Ishikawa (cell line): Measurements from ENCODE around the gene MVB12A.

Experiments used
- CEBPB ChIP-seq: IDR thresholded peaks from 2 replicates; pipeline ENCODE4 v1.6.1; 2012
- CREB1 ChIP-seq: IDR thresholded peaks from 2 replicates; pipeline ENCODE4 v1.6.1; 2012; ENCODE audit warnings: low read depth
- EGR1 ChIP-seq: IDR thresholded peaks from 2 replicates; pipeline ENCODE4 v1.6.1; 2012
- EP300 ChIP-seq: IDR thresholded peaks from 2 replicates; pipeline ENCODE4 v1.6.1; 2012; ENCODE audit warnings: borderline replicate concordance
- FOXM1 ChIP-seq: IDR thresholded peaks from 2 replicates; pipeline ENCODE4 v1.6.1; 2012; ENCODE audit warnings: low read depth, borderline replicate concordance
- NFIC ChIP-seq: IDR thresholded peaks from 2 replicates; pipeline ENCODE4 v1.6.1; 2012
- RAD21 ChIP-seq: IDR thresholded peaks from 2 replicates; pipeline ENCODE4 v1.6.1; 2012; ENCODE audit warnings: low read depth
- TAF1 ChIP-seq: IDR thresholded peaks from 2 replicates; pipeline ENCODE4 v1.6.1; 2012; ENCODE audit warnings: low read depth, mild to moderate bottlenecking
- TCF12 ChIP-seq: IDR thresholded peaks from 2 replicates; pipeline ENCODE4 v1.6.1; 2012; ENCODE audit warnings: low read depth
- TEAD4 ChIP-seq: IDR thresholded peaks from 2 replicates; pipeline ENCODE4 v1.6.1; 2012
- YY1 ChIP-seq: IDR thresholded peaks from 2 replicates; pipeline ENCODE4 v1.6.1; 2012; ENCODE audit warnings: low read depth
- ZBTB7A ChIP-seq: IDR thresholded peaks from 2 replicates; pipeline ENCODE4 v1.6.1; 2012; ENCODE audit warnings: low read depth
- TF ChIP-seq, protein P1 (sequence below): IDR thresholded peaks from 2 replicates; pipeline ENCODE4 v1.6.1; 2012; ENCODE audit warnings: low read depth, mild to moderate bottlenecking
- TF ChIP-seq, protein P2 (sequence below): IDR thresholded peaks from 2 replicates; pipeline ENCODE4 v1.6.1; 2012
- TF ChIP-seq, protein P3 (sequence below): IDR thresholded peaks from 2 replicates; pipeline ENCODE4 v1.6.1; 2012

Gene MVB12A

DNA sequence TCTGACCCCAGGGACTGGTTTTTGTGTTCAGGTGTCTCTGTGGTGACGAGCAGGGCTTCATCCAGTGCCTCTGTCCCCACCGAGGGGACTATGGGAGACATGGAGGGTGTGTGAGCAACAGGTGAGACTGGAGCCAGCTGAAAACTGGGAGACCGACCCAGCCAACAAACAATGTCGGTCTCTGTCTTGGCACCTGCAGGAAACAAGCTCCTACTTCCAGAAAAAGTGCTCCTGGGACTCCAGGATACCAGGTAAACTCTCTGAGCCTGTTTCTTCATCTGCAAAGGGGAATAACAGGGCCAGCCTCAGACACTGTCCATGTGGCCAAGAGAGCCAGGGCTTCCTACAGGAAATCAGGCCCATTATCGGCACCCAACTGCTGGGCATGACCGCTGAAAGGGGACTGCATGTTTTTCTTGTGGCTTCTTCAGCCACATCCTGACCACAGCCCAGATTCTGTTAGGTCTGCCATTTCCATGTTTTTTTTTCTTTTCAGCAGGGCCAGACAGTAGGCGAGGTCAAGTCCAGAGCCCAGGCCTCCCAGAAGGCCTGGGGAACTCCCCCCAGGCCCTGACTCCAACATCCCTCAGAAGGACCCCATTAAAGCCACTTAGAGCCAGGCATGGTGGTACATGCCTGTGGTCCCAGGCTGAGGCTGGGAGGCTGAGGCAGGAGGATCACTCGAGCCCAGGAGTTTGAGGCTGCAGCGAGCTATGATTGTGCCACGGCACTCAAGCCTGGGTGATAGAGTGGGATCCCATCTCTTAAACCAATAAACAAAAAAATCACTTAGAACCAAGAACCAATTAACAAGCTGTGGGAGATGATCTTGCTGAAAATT, 13.6 kb upstream of the MVB12A start:
- TF ChIP-seq, protein P1, sequence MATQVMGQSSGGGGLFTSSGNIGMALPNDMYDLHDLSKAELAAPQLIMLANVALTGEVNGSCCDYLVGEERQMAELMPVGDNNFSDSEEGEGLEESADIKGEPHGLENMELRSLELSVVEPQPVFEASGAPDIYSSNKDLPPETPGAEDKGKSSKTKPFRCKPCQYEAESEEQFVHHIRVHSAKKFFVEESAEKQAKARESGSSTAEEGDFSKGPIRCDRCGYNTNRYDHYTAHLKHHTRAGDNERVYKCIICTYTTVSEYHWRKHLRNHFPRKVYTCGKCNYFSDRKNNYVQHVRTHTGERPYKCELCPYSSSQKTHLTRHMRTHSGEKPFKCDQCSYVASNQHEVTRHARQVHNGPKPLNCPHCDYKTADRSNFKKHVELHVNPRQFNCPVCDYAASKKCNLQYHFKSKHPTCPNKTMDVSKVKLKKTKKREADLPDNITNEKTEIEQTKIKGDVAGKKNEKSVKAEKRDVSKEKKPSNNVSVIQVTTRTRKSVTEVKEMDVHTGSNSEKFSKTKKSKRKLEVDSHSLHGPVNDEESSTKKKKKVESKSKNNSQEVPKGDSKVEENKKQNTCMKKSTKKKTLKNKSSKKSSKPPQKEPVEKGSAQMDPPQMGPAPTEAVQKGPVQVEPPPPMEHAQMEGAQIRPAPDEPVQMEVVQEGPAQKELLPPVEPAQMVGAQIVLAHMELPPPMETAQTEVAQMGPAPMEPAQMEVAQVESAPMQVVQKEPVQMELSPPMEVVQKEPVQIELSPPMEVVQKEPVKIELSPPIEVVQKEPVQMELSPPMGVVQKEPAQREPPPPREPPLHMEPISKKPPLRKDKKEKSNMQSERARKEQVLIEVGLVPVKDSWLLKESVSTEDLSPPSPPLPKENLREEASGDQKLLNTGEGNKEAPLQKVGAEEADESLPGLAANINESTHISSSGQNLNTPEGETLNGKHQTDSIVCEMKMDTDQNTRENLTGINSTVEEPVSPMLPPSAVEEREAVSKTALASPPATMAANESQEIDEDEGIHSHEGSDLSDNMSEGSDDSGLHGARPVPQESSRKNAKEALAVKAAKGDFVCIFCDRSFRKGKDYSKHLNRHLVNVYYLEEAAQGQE: no peak
- TF ChIP-seq CREB1: no peak
- TF ChIP-seq, protein P2, sequence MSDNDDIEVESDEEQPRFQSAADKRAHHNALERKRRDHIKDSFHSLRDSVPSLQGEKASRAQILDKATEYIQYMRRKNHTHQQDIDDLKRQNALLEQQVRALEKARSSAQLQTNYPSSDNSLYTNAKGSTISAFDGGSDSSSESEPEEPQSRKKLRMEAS: no peak
- no peak for TF ChIP-seq ZBTB7A
- TF ChIP-seq NFIC: no peak
- TF ChIP-seq, protein P3, sequence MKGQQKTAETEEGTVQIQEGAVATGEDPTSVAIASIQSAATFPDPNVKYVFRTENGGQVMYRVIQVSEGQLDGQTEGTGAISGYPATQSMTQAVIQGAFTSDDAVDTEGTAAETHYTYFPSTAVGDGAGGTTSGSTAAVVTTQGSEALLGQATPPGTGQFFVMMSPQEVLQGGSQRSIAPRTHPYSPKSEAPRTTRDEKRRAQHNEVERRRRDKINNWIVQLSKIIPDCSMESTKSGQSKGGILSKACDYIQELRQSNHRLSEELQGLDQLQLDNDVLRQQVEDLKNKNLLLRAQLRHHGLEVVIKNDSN: no peak
- no peak for TF ChIP-seq TEAD4
- no peak for TF ChIP-seq RAD21
- TF ChIP-seq CEBPB: no peak
- no peak for TF ChIP-seq EGR1
- TF ChIP-seq FOXM1: no peak
- TF ChIP-seq EP300: no peak
- TF ChIP-seq YY1: no peak
- TF ChIP-seq TCF12: no peak
- TF ChIP-seq TAF1: no peak

DNA sequence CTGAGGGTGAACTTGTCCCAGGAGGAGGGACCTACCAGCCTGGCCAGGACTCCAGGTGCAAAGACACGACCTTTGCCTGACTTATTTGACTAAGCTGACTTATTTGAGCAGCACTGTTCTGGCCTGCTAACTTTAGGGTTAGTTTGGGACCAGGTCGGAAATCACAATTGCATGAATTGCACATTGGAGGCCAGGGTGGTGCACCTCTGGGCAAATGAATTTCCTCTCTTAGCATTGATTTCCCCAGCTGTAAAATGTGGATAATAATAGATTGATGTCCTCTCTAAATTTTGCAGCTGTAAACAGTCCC, 13.0 kb upstream of the MVB12A start:
- TF ChIP-seq EP300 (no peak), TAF1 (no peak), CEBPB (no peak), NFIC (no peak), TCF12 (no peak), CREB1 (no peak), EGR1 (no peak), YY1 (no peak), TEAD4 (no peak), ZBTB7A (no peak)
- TF ChIP-seq, protein P2: no peak
- TF ChIP-seq, protein P3: no peak
- TF ChIP-seq, protein P1: no peak

DNA sequence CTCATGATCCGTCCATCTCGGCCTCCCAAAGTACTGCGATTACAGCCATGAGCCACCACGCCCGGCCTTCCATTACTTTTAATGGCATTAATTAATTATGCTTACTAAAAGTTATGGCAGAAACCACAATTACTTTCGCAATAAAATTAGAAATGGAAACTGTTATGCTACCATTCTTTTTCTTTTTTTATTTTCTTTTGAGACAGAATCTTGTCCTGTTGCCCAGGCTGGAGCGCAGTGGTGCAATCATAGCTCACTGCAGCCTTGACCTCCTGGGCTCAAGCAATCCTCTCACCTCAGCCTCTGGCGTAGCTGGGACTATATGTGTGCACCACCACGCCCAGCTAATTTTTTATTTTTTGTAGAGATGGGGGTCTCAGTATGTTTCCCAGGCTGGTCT, 9.9 kb upstream of the MVB12A start:
- TF ChIP-seq EGR1: no peak
- TF ChIP-seq, protein P2: no peak
- TF ChIP-seq TEAD4: no peak
- TF ChIP-seq CEBPB: no peak
- no peak for TF ChIP-seq NFIC
- TF ChIP-seq EP300: no peak
- no peak for TF ChIP-seq ZBTB7A
- no peak for TF ChIP-seq RAD21
- TF ChIP-seq YY1: no peak
- TF ChIP-seq, protein P3: no peak
- no peak for TF ChIP-seq TCF12
- TF ChIP-seq, protein P1: no peak
- no peak for TF ChIP-seq TAF1
- TF ChIP-seq CREB1: no peak
- no peak for TF ChIP-seq FOXM1
